ENCODE results near the gene TRIM2. TPM values are rescaled to one million over a fixed set of nuclear protein-coding genes. Genes with fewer than 3 reads are reported as not detected.

The TRIM2 gene
- total RNA-seq, 1 donor from 2014 or later = 120 TPM

DNA sequence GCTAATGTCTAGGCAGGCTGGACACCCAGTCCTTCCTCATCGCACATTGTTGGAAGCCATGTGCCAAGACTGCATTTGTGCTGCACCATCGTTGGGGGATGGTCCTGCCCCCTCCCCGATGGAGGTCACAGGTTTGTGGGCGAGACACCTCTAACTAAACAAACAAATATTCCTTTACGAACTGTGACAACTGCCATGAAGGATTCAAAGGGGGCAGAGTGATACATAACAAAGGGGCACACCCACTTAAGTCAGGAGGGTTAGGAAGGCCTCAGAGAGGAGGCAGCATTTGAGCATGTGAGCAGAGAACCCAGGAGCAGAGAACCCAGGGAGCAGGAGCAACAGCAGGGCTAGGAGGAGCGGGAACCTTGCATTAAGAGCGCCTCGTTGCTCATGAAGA is 37.1 kb downstream of the TRIM2 start:
- peak overlapping the region; percentile 97 for H3K27ac Mint-ChIP-seq (ENCODE audit: unreplicated experiment)
- H3K27me3 Mint-ChIP-seq (ENCODE audit: unreplicated experiment) = peaks cover 17% of the 10 kb centered on the region
- H3K9me3 Mint-ChIP-seq (ENCODE audit: unreplicated experiment) = peaks cover 9% of the 10 kb centered on the region
- peaks cover 34% of the 10 kb centered on the region for H3K4me1 Mint-ChIP-seq (ENCODE audit: low read depth, unreplicated experiment)
- no peak for DNase-seq
- no peak overlapping the region for H3K4me3 Mint-ChIP-seq (ENCODE audit: unreplicated experiment)
- H3K36me3 Mint-ChIP-seq (ENCODE audit: unreplicated experiment) = no peaks in the 10 kb centered on the region
- no peak for TF ChIP-seq CTCF (IDR thresholded peaks at IDR 0.05; ENCODE audit: partially characterized antibody, unreplicated experiment)

DNA sequence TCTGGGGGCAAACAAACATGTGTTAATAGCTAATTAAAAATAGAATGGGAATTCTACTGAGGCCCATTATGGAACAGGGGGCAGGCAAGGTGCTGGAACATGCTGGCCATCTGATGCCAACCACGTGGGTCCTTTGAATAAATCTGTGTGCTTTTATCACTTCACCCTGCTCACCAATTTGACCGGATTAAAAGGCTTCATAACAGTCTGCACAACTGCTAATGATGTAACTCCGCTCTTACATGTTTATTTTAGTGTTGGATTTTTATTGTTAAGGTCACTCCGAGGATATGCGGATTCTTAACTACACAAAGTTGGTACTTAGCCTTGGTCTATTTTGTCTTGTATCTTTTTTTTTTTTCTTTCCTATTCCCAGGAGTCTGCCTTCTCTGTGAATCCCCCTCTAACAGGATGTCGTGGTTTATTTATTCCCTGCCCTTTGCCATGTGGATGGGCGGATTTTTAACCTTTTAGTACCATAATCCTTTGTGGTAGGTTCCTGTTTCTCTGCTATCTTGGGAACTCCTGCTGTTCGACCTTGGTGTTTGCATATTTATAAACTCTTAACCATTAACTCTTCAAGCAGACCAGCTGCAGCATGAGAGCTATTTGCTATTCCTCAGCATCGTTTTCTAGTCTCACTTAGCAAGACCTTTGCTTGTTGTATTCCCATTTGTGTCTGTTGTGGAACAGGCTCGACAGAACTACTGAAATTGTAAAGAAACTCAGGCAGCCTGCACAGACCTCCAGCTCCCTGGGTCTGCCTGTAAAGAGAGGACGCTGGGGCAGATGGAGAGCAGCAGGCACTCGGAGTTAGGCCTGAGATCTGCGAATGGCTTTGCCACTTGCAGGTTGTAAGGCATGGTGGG is 38.0 kb downstream of the TRIM2 start:
- Mint-ChIP-seq H3K9me3 (ENCODE audit: unreplicated experiment) (peaks cover 10% of the 10 kb centered on the region), H3K4me3 (ENCODE audit: unreplicated experiment) (peak overlapping the region; percentile 54), H3K27me3 (ENCODE audit: unreplicated experiment) (peaks cover 17% of the 10 kb centered on the region), H3K4me1 (ENCODE audit: low read depth, unreplicated experiment) (peaks cover 40% of the 10 kb centered on the region), H3K36me3 (ENCODE audit: unreplicated experiment) (no peaks in the 10 kb centered on the region), H3K27ac (ENCODE audit: unreplicated experiment) (peak overlapping the region; percentile 97)
- peak; percentile 43 for DNase-seq
- no peak for TF ChIP-seq CTCF (IDR thresholded peaks at IDR 0.05; ENCODE audit: partially characterized antibody, unreplicated experiment)

DNA sequence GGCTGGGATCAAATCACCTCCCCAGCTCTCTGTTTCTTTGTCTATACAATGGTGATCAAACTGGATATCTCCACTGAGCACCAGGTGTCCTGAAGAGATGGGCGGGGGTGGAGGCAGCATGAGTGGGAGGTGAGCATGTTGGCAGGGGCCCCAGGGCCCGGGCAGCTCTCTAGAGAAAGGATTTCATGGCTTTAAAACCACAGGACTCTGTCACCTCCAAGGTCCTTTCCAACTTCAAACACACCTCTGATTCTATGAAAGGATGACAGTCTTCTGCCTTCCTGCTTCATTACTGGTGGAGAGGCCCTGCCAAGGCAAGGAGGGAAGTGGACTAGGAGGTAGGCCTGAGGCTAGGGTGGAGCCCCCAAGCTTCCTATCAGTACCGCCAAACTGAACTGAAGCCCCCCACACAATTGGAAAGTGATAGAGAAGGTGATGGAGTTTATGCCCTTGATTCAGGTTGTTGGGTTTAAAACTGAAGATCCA is 38.6 kb downstream of the TRIM2 start:
- no peak for DNase-seq
- Mint-ChIP-seq H3K4me1 (ENCODE audit: low read depth, unreplicated experiment) (peaks cover 42% of the 10 kb centered on the region), H3K36me3 (ENCODE audit: unreplicated experiment) (no peaks in the 10 kb centered on the region), H3K27ac (ENCODE audit: unreplicated experiment) (peak overlapping the region; percentile 97), H3K9me3 (ENCODE audit: unreplicated experiment) (peaks cover 12% of the 10 kb centered on the region), H3K4me3 (ENCODE audit: unreplicated experiment) (peak overlapping the region; percentile 54), H3K27me3 (ENCODE audit: unreplicated experiment) (peaks cover 17% of the 10 kb centered on the region)
- TF ChIP-seq CTCF (IDR thresholded peaks at IDR 0.05; ENCODE audit: partially characterized antibody, unreplicated experiment) = no peak

- H3K4me3 Mint-ChIP-seq (ENCODE audit: unreplicated experiment) = no peak overlapping the region
- TF ChIP-seq CTCF (IDR thresholded peaks at IDR 0.05; ENCODE audit: partially characterized antibody, unreplicated experiment) = no peak
Observed at GRCh38 chr4:153243468-153243867, 39.2 kb downstream of the TRIM2 start.

DNA sequence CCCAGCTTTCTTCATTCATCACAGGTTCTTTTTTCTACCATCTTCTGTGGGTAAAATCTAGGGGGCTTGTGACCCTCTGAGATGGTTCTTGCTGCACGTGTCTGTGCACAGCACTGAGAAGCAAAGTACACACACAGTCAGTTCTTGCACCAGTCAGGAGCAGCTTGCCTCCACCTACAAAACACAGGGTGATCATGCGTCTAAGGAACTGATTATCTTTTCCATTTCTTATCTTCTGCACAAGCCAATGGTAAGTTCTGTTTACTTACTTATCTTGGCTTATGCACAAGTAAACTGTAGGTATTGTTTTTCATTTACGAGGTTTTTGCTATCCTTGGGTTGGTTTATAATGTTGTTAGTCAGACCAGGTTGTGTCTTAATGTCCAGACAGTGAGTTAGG is 40.7 kb downstream of the TRIM2 start:
- DNase-seq = no peak
- H3K27me3 Mint-ChIP-seq (ENCODE audit: unreplicated experiment) = peaks cover 15% of the 10 kb centered on the region
- H3K36me3 Mint-ChIP-seq (ENCODE audit: unreplicated experiment) = no peaks in the 10 kb centered on the region
- peak overlapping the region; percentile 66 for H3K27ac Mint-ChIP-seq (ENCODE audit: unreplicated experiment)
- peaks cover 15% of the 10 kb centered on the region for H3K9me3 Mint-ChIP-seq (ENCODE audit: unreplicated experiment)
- TF ChIP-seq CTCF (IDR thresholded peaks at IDR 0.05; ENCODE audit: partially characterized antibody, unreplicated experiment) = no peak
- no peak overlapping the region for H3K4me3 Mint-ChIP-seq (ENCODE audit: unreplicated experiment)
- H3K4me1 Mint-ChIP-seq (ENCODE audit: low read depth, unreplicated experiment) = peaks cover 49% of the 10 kb centered on the region

More at GRCh38 chr4:153243468-153243867, 39.2 kb downstream of the TRIM2 start:
- Mint-ChIP-seq H3K4me1 (ENCODE audit: low read depth, unreplicated experiment) (peaks cover 47% of the 10 kb centered on the region), H3K27me3 (ENCODE audit: unreplicated experiment) (peaks cover 15% of the 10 kb centered on the region), H3K36me3 (ENCODE audit: unreplicated experiment) (no peaks in the 10 kb centered on the region), H3K27ac (ENCODE audit: unreplicated experiment) (peak overlapping the region; percentile 97), H3K9me3 (ENCODE audit: unreplicated experiment) (peaks cover 12% of the 10 kb centered on the region)
- DNase-seq = no peak

Measured in glutamatergic neuron (in vitro differentiated cells).